Thyroid gland (tissue), 4 donors: ENCODE data around the gene CLEC4C.

Experiments used
- POLR2A ChIP-seq, 2 donors: fragments of 450-650 bp; IDR thresholded peaks; one replicate each; pipeline ENCODE4 v1.6.1; 2017; ENCODE audit warnings: antibody characterized with exemption in 2 of 2, mild to moderate bottlenecking in 2 of 2, moderate library complexity in 1 of 2
- TF ChIP-seq, protein P1 (sequence below), 6 experiments: fragments of 200-600 bp in 3 of 6; fragments of 450-650 bp in 3 of 6; sonication (generic) in 3 of 6; IDR thresholded peaks; one replicate each; pipeline ENCODE4 v1.5.1; 2016 to 2019; ENCODE audit warnings: antibody characterized with exemption in 6 of 6, mild to moderate bottlenecking in 2 of 6, inconsistent platforms in 1 of 6, moderate library complexity in 1 of 6

- no peak for TF ChIP-seq POLR2A (IDR thresholded peaks at IDR 0.05)
- TF ChIP-seq, protein P1, sequence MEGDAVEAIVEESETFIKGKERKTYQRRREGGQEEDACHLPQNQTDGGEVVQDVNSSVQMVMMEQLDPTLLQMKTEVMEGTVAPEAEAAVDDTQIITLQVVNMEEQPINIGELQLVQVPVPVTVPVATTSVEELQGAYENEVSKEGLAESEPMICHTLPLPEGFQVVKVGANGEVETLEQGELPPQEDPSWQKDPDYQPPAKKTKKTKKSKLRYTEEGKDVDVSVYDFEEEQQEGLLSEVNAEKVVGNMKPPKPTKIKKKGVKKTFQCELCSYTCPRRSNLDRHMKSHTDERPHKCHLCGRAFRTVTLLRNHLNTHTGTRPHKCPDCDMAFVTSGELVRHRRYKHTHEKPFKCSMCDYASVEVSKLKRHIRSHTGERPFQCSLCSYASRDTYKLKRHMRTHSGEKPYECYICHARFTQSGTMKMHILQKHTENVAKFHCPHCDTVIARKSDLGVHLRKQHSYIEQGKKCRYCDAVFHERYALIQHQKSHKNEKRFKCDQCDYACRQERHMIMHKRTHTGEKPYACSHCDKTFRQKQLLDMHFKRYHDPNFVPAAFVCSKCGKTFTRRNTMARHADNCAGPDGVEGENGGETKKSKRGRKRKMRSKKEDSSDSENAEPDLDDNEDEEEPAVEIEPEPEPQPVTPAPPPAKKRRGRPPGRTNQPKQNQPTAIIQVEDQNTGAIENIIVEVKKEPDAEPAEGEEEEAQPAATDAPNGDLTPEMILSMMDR (IDR thresholded peaks at IDR 0.05): no peak
Measured at GRCh38 chr12:7747246-7747645, at the start of gene CLEC4C.
